ENCODE data around the gene YBX2. TPM values are rescaled to one million over a fixed set of nuclear protein-coding genes. Genes with fewer than 3 reads are reported as not detected.

Gene YBX2
- total RNA-seq, 1 experiment from 2014 or later: 24.0 TPM

GRCh38 chr17:7262935-7263800 is 31.3 kb downstream of the YBX2 start:
- DNase-seq: peak; percentile 96

More at GRCh38 chr17:7262935-7263800, 31.3 kb downstream of the YBX2 start:
- WGBS (ENCODE audit: extremely low coverage, insufficient read length, low lambda C conversion rate): no CpG with 5 or more reads among the region's 26 CpGs
- Mint-ChIP-seq H3K4me1 (peaks cover 32 to 48% of the 10 kb centered on the region in 2 experiments), H3K9me3 (peaks cover 0 to 4% of the 10 kb centered on the region in 2 experiments; a peak in 1 of 5 replicates), H3K4me3 (peak overlapping the region; percentile 86 to 93), H3K36me3 (ENCODE audit: insufficient read depth in 1 of 3, low read depth in 3 of 3) (peaks cover 3 to 26% (median 25%) of the 10 kb centered on the region in 3 experiments), H3K27me3 (ENCODE audit: low read depth) (peaks cover 2% of the 10 kb centered on the region; the same call in 1 of the 2 replicates), H3K27ac (peak overlapping the region; percentile 95 to 100 (median 99))
- Histone ChIP-seq H3K27ac (ENCODE audit: insufficient read length, low read depth, low read length) (peak overlapping the region; percentile 6), H2BK20ac (ENCODE audit: low read depth, low read length, poor library complexity, severe bottlenecking) (no peak overlapping the region), H3K79me2 (ENCODE audit: insufficient read depth, low read length) (peaks cover 7% of the 10 kb centered on the region; the same call in 1 of the 2 replicates), H3K23me2 (ENCODE audit: insufficient read length, low read depth, low read length, poor library complexity, severe bottlenecking) (peaks cover 25% of the 10 kb centered on the region), H3K9me3 (ENCODE audit: control insufficient read depth, low read depth, low read length) (no peaks in the 10 kb centered on the region), H3K27me3 (ENCODE audit: insufficient read depth, low read length) (no peaks in the 10 kb centered on the region), H3K4ac (ENCODE audit: low read depth, low read length) (no peak overlapping the region), H2BK15ac (ENCODE audit: low read depth, low read length) (no peak overlapping the region), H2BK5ac (ENCODE audit: insufficient read length, low read length) (no peak overlapping the region), H4K5ac (ENCODE audit: insufficient read length, low read depth, low read length) (no peak overlapping the region), H3K79me1 (ENCODE audit: insufficient read depth, low read depth, low read length, poor library complexity, severe bottlenecking) (no peaks in the 10 kb centered on the region), H2BK120ac (ENCODE audit: low read depth, low read length, poor library complexity, severe bottlenecking) (no peak overlapping the region), H2AK5ac (ENCODE audit: insufficient read length, low read length) (no peak overlapping the region), H2BK12ac (ENCODE audit: insufficient read length, low read depth, low read length) (no peak overlapping the region), H3K9ac (ENCODE audit: extremely low read depth, insufficient read length, low read length) (peak overlapping the region; percentile 68), H4K91ac (ENCODE audit: insufficient read length, low read depth, low read length) (no peak overlapping the region), H4K20me1 (ENCODE audit: control insufficient read depth, insufficient read depth, insufficient read length) (no peaks in the 10 kb centered on the region), H3K4me2 (ENCODE audit: insufficient read depth, insufficient read length, low read length) (peak overlapping the region; percentile 76), H4K8ac (replicated peaks; ENCODE audit: insufficient read length, low read depth, low read length) (no peak overlapping the region), H3K4me1 (ENCODE audit: insufficient read depth, low read length) (peaks cover 4% of the 10 kb centered on the region; the same call in 1 of the 2 replicates), H2AFZ (ENCODE audit: low read length) (no peak overlapping the region), H3K56ac (ENCODE audit: insufficient read length, low read depth, low read length) (no peak overlapping the region), H3K14ac (ENCODE audit: insufficient read depth, low read length) (peak overlapping the region; percentile 65), H3K18ac (ENCODE audit: insufficient read length, low read depth, low read length) (peak overlapping the region; percentile 61), H3K23ac (ENCODE audit: insufficient read length, low read depth, low read length) (no peak overlapping the region), H3T11ph (ENCODE audit: low read length) (no peak overlapping the region)
- TF ChIP-seq CTCF (conservative IDR thresholded peaks at IDR 0.05): no peak

Measured in H9 (cell line).